ENCODE measurements around the gene PPP1R36. TPM values are rescaled to one million over a fixed set of nuclear protein-coding genes. Genes with fewer than 3 reads are reported as not detected.

Gene PPP1R36
- polyA plus RNA-seq, 3 donors: 0.38 TPM; not detected in 2

DNA sequence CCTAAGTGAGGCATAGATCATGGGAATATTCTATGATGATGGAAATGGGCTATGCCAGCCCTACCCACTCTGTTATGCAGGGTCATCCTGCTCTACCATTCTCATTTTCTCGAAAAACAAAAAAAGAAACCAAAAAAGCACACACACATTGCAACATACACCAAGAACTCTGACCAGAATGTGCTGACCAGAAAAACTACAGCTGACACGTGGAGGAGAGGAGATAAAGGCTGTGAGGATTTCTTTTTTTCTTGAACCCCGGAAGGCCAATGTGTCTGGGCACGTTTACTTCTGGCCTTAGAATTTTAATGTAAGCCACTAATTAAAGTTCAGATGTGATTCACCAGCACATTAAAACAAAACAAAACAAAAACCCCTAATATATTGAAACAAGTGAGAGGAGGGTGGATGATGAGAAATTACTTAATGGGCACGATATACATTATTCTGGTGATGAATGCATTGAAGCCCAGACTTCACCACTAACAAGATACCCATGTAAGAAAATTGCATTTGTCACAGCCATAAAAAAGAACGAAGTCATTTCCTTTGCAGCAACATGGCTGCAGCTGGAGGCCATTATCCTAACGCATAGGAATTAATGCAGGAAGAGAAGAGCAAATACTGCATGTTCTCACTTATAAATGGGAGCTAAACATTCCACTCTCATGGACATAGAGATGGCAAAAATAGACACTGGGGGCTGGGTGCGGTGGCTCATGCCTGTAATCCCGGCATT lies 88.1 kb downstream of the PPP1R36 start:
- TF ChIP-seq, protein P1, sequence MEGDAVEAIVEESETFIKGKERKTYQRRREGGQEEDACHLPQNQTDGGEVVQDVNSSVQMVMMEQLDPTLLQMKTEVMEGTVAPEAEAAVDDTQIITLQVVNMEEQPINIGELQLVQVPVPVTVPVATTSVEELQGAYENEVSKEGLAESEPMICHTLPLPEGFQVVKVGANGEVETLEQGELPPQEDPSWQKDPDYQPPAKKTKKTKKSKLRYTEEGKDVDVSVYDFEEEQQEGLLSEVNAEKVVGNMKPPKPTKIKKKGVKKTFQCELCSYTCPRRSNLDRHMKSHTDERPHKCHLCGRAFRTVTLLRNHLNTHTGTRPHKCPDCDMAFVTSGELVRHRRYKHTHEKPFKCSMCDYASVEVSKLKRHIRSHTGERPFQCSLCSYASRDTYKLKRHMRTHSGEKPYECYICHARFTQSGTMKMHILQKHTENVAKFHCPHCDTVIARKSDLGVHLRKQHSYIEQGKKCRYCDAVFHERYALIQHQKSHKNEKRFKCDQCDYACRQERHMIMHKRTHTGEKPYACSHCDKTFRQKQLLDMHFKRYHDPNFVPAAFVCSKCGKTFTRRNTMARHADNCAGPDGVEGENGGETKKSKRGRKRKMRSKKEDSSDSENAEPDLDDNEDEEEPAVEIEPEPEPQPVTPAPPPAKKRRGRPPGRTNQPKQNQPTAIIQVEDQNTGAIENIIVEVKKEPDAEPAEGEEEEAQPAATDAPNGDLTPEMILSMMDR (IDR thresholded peaks at IDR 0.05): no peak
- DNase-seq: no peak
- WGBS (ENCODE audit: insufficient coverage): no CpG with 5 or more reads among the region's 9 CpGs
- no peaks in the 10 kb centered on the region for H3K36me3 ChIP-seq (replicated peaks in 1 of 2; ENCODE audit: control insufficient read depth in 1 of 2, insufficient read depth in 2 of 2, low read length in 2 of 2)
- intact Hi-C loops (cut with micrococcal nuclease): loop anchor here (5.0 to 10.0 kb wide), 2 partner anchors 96 to 203 kb away; partner anchors contain the start of gene HSPA2 (in 1 of the 2)
- Mint-ChIP-seq H3K27me3 (ENCODE audit: low read depth in 3 of 3) (peaks cover 0 to 7% (median 2%) of the 10 kb centered on the region in 3 donors), H3K36me3 (no peaks in the 10 kb centered on the region), H3K4me1 (peaks cover 9% of the 10 kb centered on the region), H3K4me3 (peak overlapping the region in 1 of 2 donors; percentile 40), H3K9me3 (peaks cover 0 to 5% (median 4%) of the 10 kb centered on the region in 7 donors), H3K27ac (no peak overlapping the region)
- no peak overlapping the region for H3K9ac ChIP-seq (ENCODE audit: insufficient read depth, low read length, poor library complexity, severe bottlenecking)
- H3K79me2 ChIP-seq (ENCODE audit: insufficient read depth, low read length): no peaks in the 10 kb centered on the region
- H2AFZ ChIP-seq (ENCODE audit: insufficient read depth, low read depth, low read length, poor library complexity, severe bottlenecking): no peak overlapping the region
- H3K27ac ChIP-seq (ENCODE audit: low read depth in 1 of 2, low read length in 2 of 2): no peak overlapping the region
- no peaks in the 10 kb centered on the region for H3K27me3 ChIP-seq (ENCODE audit: control insufficient read depth in 2 of 2, insufficient read depth in 2 of 2, low read length in 2 of 2)
- no peaks in the 10 kb centered on the region for H4K20me1 ChIP-seq (ENCODE audit: insufficient read depth, low read length)
- no peak overlapping the region for H3K4me3 ChIP-seq (replicated peaks in 1 of 3; ENCODE audit: low read depth in 2 of 3, low read length in 3 of 3)
- H3K9me3 ChIP-seq (replicated peaks in 1 of 2; ENCODE audit: control insufficient read depth in 1 of 2, insufficient read depth in 1 of 2, low read length in 2 of 2): peaks cover 0 to 7% of the 10 kb centered on the region in 2 donors
- H3K4me2 ChIP-seq (replicated peaks; ENCODE audit: extremely low read depth, low read length, poor library complexity, severe bottlenecking): no peak overlapping the region
- peaks cover 8 to 9% of the 10 kb centered on the region in 2 donors for H3K4me1 ChIP-seq (ENCODE audit: control insufficient read depth in 1 of 2, insufficient read depth in 2 of 2, low read length in 2 of 2)

DNA sequence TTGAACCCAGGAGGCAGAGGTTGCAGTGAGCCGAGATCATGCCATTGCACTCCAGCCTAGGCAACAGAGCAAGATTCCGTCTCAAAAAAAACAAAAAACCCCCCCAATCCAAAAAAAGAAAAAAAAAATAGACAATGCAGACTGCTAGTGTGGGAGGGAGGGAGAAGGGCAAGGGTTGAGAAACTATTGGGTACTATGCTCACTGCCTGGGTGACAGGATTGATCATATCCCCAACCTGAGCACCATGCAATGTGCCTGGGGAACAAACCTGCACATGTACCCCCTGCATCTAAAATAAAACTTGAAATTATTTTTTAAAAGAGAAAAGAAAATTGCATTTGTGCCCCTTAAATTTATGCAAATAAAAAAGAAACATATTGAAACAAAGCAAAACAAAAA lies 88.9 kb downstream of the PPP1R36 start:
- WGBS (ENCODE audit: insufficient coverage): no CpG with 5 or more reads among the region's 2 CpGs
- Histone ChIP-seq H3K4me1 (ENCODE audit: control insufficient read depth in 1 of 2, insufficient read depth in 2 of 2, low read length in 2 of 2) (peaks cover 1 to 2% of the 10 kb centered on the region in 2 donors), H3K4me3 (replicated peaks in 1 of 3; ENCODE audit: low read depth in 2 of 3, low read length in 3 of 3) (no peak overlapping the region), H3K27ac (ENCODE audit: low read depth in 1 of 2, low read length in 2 of 2) (no peak overlapping the region), H3K79me2 (ENCODE audit: insufficient read depth, low read length) (no peaks in the 10 kb centered on the region), H3K4me2 (replicated peaks; ENCODE audit: extremely low read depth, low read length, poor library complexity, severe bottlenecking) (no peak overlapping the region), H3K36me3 (replicated peaks in 1 of 2; ENCODE audit: control insufficient read depth in 1 of 2, insufficient read depth in 2 of 2, low read length in 2 of 2) (no peaks in the 10 kb centered on the region), H2AFZ (ENCODE audit: insufficient read depth, low read depth, low read length, poor library complexity, severe bottlenecking) (no peak overlapping the region), H4K20me1 (ENCODE audit: insufficient read depth, low read length) (no peaks in the 10 kb centered on the region), H3K9ac (ENCODE audit: insufficient read depth, low read length, poor library complexity, severe bottlenecking) (no peak overlapping the region), H3K27me3 (ENCODE audit: control insufficient read depth in 2 of 2, insufficient read depth in 2 of 2, low read length in 2 of 2) (no peaks in the 10 kb centered on the region), H3K9me3 (replicated peaks in 1 of 2; ENCODE audit: control insufficient read depth in 1 of 2, insufficient read depth in 1 of 2, low read length in 2 of 2) (no peaks in the 10 kb centered on the region)
- TF ChIP-seq, protein P1 (IDR thresholded peaks at IDR 0.05): no peak
- Mint-ChIP-seq H3K4me1 (peaks cover 4% of the 10 kb centered on the region), H3K36me3 (no peaks in the 10 kb centered on the region), H3K27me3 (ENCODE audit: low read depth in 3 of 3) (peaks cover 0 to 7% (median 3%) of the 10 kb centered on the region in 3 donors), H3K9me3 (peaks cover 0 to 4% (median 0%) of the 10 kb centered on the region in 7 donors), H3K4me3 (no peak overlapping the region), H3K27ac (no peak overlapping the region)
- no peak for DNase-seq
- intact Hi-C loops (cut with micrococcal nuclease): loop anchor here (5.0 to 10.0 kb wide), 2 partner anchors 96 to 204 kb away; partner anchors contain the start of gene HSPA2 (in 1 of the 2)

Small RNA genes lying within 50 kb of the gene (small RNA-seq; reads per million reads assigned to genes)
- gene AL049869.4 (ENCODE audit: insufficient read length, low read depth): not detected

Other genes with a start within 250 kb of the PPP1R36 start
- gene MTHFD1, start 161.6 kb upstream of the PPP1R36 start, polyA plus RNA-seq: 10 to 100 TPM; 11.8 to 21.3 (median 14.3) TPM
- not detected for gene AKAP5, start 84.5 kb upstream of the PPP1R36 start, polyA plus RNA-seq
- 1 to 10 TPM; 3.2 to 8.7 (median 3.9) TPM for gene ZBTB25, start 46.1 kb upstream of the PPP1R36 start, polyA plus RNA-seq
- gene ZBTB1, start 45.2 kb upstream of the PPP1R36 start, polyA plus RNA-seq: 10 to 100 TPM; 27.7 to 45.4 (median 33.4) TPM
- under 1 TPM in 2 of 3 donors, not detected in 1; 0.17 to 0.41 TPM for gene HSPA2, start 9.2 kb upstream of the PPP1R36 start, polyA plus RNA-seq
- gene PLEKHG3, start 154.5 kb downstream of the PPP1R36 start, polyA plus RNA-seq: 10 to 100 TPM in 2 of 3 donors, 1 to 10 TPM in 1; 6.3 to 21.6 (median 13.0) TPM